Suppressor macrophage treated with lipopolysaccharide for 1 hour (primary cell): ENCODE measurements around the gene NFKBIA.

Source experiments
- DNase-seq, 3 donors: peaks; one replicate each; pipeline ENCODE4 v3.0.0-alpha.2; 2020 to 2022

NFKBIA gene

GRCh38 chr14:35407306-35407630, 2.7 kb upstream of the NFKBIA start:
- DNase-seq, result no peak

- peak; percentile 67 to 82 (median 82) for DNase-seq
Observed at GRCh38 chr14:35406506-35407305, 2.2 kb upstream of the NFKBIA start.

- no peak for DNase-seq
Observed at GRCh38 chr14:35406090-35406489, 1.5 kb upstream of the NFKBIA start.

GRCh38 chr14:35405304-35405996, 901 bp upstream of the NFKBIA start:
- no peak for DNase-seq

GRCh38 chr14:35403603-35404448, 723 bp downstream of the NFKBIA start:
- DNase-seq, result peak; percentile 84 to 93 (median 91)

- DNase-seq, result peak in 2 of 3 donors; percentile 68 to 75
Observed at GRCh38 chr14:35403114-35403602, 1.4 kb downstream of the NFKBIA start.

- peak; percentile 71 to 79 (median 72) for DNase-seq
Observed at GRCh38 chr14:35402323-35403113, 2.0 kb downstream of the NFKBIA start.

GRCh38 chr14:35401422-35402265, 2.9 kb downstream of the NFKBIA start:
- peak; percentile 68 to 75 (median 70) for DNase-seq

- peak; percentile 86 to 95 (median 93) for DNase-seq
Observed at GRCh38 chr14:35400648-35401421, 3.7 kb downstream of the NFKBIA start.

GRCh38 chr14:35399083-35399937, 5.2 kb downstream of the NFKBIA start:
- peak; percentile 88 to 94 (median 91) for DNase-seq

GRCh38 chr14:35398071-35398584, 6.4 kb downstream of the NFKBIA start:
- peak; percentile 75 to 86 (median 84) for DNase-seq

GRCh38 chr14:35396610-35397009, 7.9 kb downstream of the NFKBIA start:
- DNase-seq, result peak in 2 of 3 donors; percentile 28 to 46

- DNase-seq, result peak; percentile 52 to 69 (median 67)
Observed at GRCh38 chr14:35395283-35395682, 9.3 kb downstream of the NFKBIA start.

GRCh38 chr14:35394326-35395013, 10.1 kb downstream of the NFKBIA start:
- peak; percentile 17 to 32 (median 26) for DNase-seq

- peak in 2 of 3 donors; percentile 17 to 30 for DNase-seq
Observed at GRCh38 chr14:35393826-35394225, 10.7 kb downstream of the NFKBIA start.

- peak in 1 of 3 donors; percentile 16 for DNase-seq
Observed at GRCh38 chr14:35392103-35392502, 12.4 kb downstream of the NFKBIA start.

GRCh38 chr14:35391388-35391710, 13.2 kb downstream of the NFKBIA start:
- peak in 1 of 3 donors; percentile 18 for DNase-seq

- DNase-seq, result peak; percentile 76 to 88 (median 87)
Observed at GRCh38 chr14:35390577-35391387, 13.8 kb downstream of the NFKBIA start.
